Ishikawa (cell line): Measurements from ENCODE around the gene SYNDIG1.

Source experiments
- CEBPB ChIP-seq: IDR thresholded peaks from 2 replicates; pipeline ENCODE4 v1.6.1; 2012
- CREB1 ChIP-seq: IDR thresholded peaks from 2 replicates; pipeline ENCODE4 v1.6.1; 2012; ENCODE audit warnings: low read depth
- EGR1 ChIP-seq: IDR thresholded peaks from 2 replicates; pipeline ENCODE4 v1.6.1; 2012
- EP300 ChIP-seq: IDR thresholded peaks from 2 replicates; pipeline ENCODE4 v1.6.1; 2012; ENCODE audit warnings: borderline replicate concordance
- FOXM1 ChIP-seq: IDR thresholded peaks from 2 replicates; pipeline ENCODE4 v1.6.1; 2012; ENCODE audit warnings: low read depth, borderline replicate concordance
- NFIC ChIP-seq: IDR thresholded peaks from 2 replicates; pipeline ENCODE4 v1.6.1; 2012
- RAD21 ChIP-seq: IDR thresholded peaks from 2 replicates; pipeline ENCODE4 v1.6.1; 2012; ENCODE audit warnings: low read depth
- REST ChIP-seq: IDR thresholded peaks from 2 replicates; pipeline ENCODE4 v1.6.1; 2012; ENCODE audit warnings: low read depth, mild to moderate bottlenecking
- TAF1 ChIP-seq: IDR thresholded peaks from 2 replicates; pipeline ENCODE4 v1.6.1; 2012; ENCODE audit warnings: low read depth, mild to moderate bottlenecking
- TCF12 ChIP-seq: IDR thresholded peaks from 2 replicates; pipeline ENCODE4 v1.6.1; 2012; ENCODE audit warnings: low read depth
- TEAD4 ChIP-seq: IDR thresholded peaks from 2 replicates; pipeline ENCODE4 v1.6.1; 2012
- YY1 ChIP-seq: IDR thresholded peaks from 2 replicates; pipeline ENCODE4 v1.6.1; 2012; ENCODE audit warnings: low read depth
- ZBTB7A ChIP-seq: IDR thresholded peaks from 2 replicates; pipeline ENCODE4 v1.6.1; 2012; ENCODE audit warnings: low read depth
- TF ChIP-seq, protein P1 (sequence below): IDR thresholded peaks from 2 replicates; pipeline ENCODE4 v1.6.1; 2012
- TF ChIP-seq, protein P2 (sequence below): IDR thresholded peaks from 2 replicates; pipeline ENCODE4 v1.6.1; 2012

The SYNDIG1 gene

DNA sequence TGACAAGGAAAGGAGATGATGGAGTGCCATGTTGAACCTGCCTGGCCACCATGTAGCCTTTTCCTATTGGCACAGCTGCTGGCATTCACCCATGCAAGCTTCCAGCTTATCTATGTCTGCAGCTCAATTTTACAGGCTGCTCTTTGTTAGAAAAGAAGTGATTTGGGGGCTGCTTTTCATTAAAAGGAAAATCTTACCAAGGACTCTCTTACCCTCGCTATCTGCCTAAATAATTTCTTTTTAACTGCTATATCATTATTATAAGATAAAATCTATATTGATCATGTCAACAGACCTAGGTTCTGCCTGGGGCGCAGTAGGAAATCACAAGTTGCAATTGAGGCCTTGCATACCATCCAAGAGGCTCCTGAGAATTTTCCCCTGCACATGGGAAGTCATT lies 167.2 kb downstream of the SYNDIG1 start:
- TF ChIP-seq RAD21 (no peak), TEAD4 (no peak), FOXM1 (no peak), ZBTB7A (no peak), TCF12 (no peak), CREB1 (no peak), EP300 (no peak), REST (no peak)

DNA sequence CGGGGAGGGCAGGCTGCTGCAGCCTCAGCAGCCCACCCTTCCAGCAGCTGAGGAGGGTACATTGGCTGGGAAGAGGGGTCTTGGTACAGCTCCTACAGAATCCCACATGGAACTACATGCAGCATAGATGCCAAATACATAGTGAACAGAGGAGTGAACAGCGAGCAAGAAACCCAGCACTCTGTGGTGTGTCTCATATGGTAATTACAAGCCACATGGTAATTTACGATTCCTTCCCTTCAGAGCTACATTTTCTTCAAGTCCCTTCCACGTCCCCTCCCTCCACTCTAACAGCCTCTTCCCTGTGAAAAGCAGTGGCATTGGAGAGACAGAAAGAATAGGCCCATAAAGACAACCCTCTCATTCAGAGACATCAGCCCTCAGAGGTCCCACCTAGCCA lies 167.7 kb downstream of the SYNDIG1 start:
- TF ChIP-seq CEBPB (no peak), CREB1 (no peak), EGR1 (no peak), TAF1 (no peak), YY1 (no peak), ZBTB7A (no peak)

GRCh38 chr20:24637941-24638340 lies 168.5 kb downstream of the SYNDIG1 start:
- TF ChIP-seq, protein P1, sequence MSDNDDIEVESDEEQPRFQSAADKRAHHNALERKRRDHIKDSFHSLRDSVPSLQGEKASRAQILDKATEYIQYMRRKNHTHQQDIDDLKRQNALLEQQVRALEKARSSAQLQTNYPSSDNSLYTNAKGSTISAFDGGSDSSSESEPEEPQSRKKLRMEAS, result no peak
- TF ChIP-seq TEAD4 (no peak), CEBPB (no peak), NFIC (no peak), ZBTB7A (no peak), EP300 (no peak)
- TF ChIP-seq, protein P2, sequence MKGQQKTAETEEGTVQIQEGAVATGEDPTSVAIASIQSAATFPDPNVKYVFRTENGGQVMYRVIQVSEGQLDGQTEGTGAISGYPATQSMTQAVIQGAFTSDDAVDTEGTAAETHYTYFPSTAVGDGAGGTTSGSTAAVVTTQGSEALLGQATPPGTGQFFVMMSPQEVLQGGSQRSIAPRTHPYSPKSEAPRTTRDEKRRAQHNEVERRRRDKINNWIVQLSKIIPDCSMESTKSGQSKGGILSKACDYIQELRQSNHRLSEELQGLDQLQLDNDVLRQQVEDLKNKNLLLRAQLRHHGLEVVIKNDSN, result no peak

GRCh38 chr20:24638591-24639548 lies 169.4 kb downstream of the SYNDIG1 start:
- TF ChIP-seq TCF12 (no peak), YY1 (no peak), REST (no peak)
- TF ChIP-seq, protein P2, result no peak

- TF ChIP-seq CEBPB, result no peak
- no peak for TF ChIP-seq TAF1
- TF ChIP-seq REST, result no peak
- TF ChIP-seq TCF12, result no peak
- TF ChIP-seq, protein P1, result no peak
- TF ChIP-seq RAD21, result no peak
- TF ChIP-seq NFIC, result no peak
- TF ChIP-seq FOXM1, result no peak
- no peak for TF ChIP-seq CREB1
- no peak for TF ChIP-seq EGR1
- TF ChIP-seq ZBTB7A, result no peak
- no peak for TF ChIP-seq YY1
- no peak for TF ChIP-seq TEAD4
- no peak for TF ChIP-seq EP300
- TF ChIP-seq, protein P2, result no peak
Observed at GRCh38 chr20:24640276-24640675, 170.8 kb downstream of the SYNDIG1 start.
